ENCODE measurements around the gene ARID1A.
A peak's percentile ranks its signal among the peaks of the same experiment; 100 is the strongest.
"Not testable (repeated sequence)": the region's sequence is repeated elsewhere in the genome, so short reads cannot be mapped to it uniquely, and the experiment has no call there.

ARID1A gene

DNA sequence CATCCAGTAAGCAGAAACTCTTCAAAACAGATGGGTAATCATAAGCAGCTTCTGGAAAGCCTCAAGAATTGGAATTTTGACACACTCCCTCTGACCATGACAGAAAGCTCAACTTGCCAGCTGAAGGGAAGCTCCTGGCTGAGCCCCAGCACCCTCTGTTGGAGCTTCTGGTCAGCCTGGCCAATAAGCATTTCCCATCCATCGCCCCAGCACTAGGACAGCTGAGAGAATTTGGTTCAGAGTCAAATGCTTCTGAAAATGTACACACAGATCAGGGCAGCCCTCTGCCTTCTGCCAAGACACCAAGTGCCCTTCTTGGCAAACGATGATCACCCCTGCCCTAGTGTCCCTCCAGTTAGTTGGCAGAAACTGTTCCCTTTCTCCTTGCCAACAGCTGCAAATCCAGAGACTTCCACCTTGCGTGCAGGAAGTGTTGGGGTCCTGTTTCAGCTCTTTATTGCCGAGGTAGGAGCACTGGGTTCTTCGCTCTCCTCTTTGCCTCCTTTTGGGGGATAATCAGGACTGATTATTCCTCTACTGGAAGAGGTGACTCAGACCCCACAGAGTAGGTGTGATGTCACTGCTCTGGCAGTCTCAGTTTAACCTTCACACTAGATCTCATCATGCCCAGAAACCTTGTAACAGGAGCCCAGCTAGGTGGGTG is 103.8 kb downstream of the ARID1A start:
- peak; percentile 42 to 71 for DNase-seq
- Histone ChIP-seq H3K4me1 (peaks cover 0 to 25% (median 16%) of the 10 kb centered on the region in 4 donors), H3K9me3 (no peaks in the 10 kb centered on the region), H3K36me3 (peaks cover 6 to 12% (median 7%) of the 10 kb centered on the region in 3 donors), H3K27me3 (no peaks in the 10 kb centered on the region), H3K27ac (peak overlapping the region; percentile 32 to 40), H3K4me3 (peak overlapping the region in 1 of 2 donors; percentile 7)
- TF ChIP-seq CTCF (IDR thresholded peaks at IDR 0.05) = no peak
- intact Hi-C loops (cut with DNase I; ENCODE audit: low total_unique reads) = no loop called here

DNA sequence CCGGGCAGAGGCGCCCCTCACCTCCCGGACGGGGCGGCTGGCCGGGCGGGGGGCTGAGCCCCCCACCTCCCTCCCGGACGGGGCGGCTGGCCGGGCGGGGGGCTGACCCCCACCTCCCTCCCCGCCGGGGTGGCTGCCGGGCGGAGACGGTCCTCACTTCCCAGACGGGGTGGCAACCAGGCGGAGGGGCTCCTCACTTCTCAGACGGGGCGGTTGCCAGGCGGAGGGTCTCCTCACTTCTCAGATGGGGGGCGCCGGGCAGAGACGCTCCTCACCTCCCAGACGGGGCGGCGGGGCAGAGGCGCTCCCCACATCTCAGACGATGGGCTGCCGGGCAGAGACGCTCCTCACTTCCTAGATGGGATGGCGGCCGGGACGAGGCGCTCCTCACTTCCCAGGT is 108.1 kb downstream of the ARID1A start:
- H3K9me3 ChIP-seq; H3K4me3 ChIP-seq; H3K27me3 ChIP-seq; H3K36me3 ChIP-seq; DNase-seq; H3K27ac ChIP-seq; intact Hi-C loops (cut with DNase I; ENCODE audit: low total_unique reads): not testable (repeated sequence)
- H3K4me1 ChIP-seq = peaks cover 0 to 21% (median 14%) of the 10 kb centered on the region in 4 donors

DNA sequence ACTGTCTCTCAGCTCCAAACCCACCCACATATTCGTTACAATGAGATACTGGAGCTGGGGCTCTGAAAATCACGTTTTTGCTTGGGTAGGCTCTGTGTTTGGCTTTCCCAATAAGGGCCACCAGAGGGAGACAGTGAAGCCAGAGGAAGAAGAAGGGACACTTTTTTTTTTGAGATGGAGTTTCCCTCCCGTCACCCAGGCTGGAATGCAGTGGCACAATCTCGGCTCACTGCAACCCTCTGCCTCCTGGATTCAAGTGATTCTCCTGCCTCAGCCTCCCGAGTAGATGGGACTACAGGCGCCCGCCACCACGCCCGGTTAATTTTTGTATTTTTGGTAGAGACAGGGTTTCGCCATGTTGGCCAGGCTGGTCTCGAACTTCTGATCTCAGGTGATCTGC is 114.3 kb downstream of the ARID1A start:
- H3K4me3 ChIP-seq; H3K27ac ChIP-seq; H3K9me3 ChIP-seq; intact Hi-C loops (cut with DNase I; ENCODE audit: low total_unique reads); H3K36me3 ChIP-seq; H3K27me3 ChIP-seq; H3K4me1 ChIP-seq: not testable (repeated sequence)
- peak; percentile 69 to 74 for DNase-seq
- peak; percentile 58 to 70 for TF ChIP-seq CTCF (IDR thresholded peaks at IDR 0.05)

DNA sequence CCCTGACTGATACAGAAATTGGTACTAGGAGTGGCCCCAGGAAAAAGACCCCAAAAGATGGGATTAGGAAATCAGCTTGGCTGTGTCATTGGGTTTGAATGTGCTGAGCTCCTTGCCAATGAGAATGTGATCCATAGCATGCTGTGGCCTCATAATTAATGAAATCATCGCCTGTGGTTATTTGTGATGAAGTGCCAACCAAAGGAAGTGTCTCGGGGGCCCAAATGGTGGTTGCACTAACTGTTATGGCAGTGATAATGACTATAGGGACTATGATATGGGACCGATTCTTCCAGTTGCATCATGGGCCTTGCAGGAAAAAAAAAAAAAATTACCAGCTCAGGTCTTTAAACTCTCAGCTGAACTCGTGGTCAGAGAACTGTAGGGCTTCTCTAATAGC is 115.2 kb downstream of the ARID1A start:
- Histone ChIP-seq H3K36me3 (no peaks in the 10 kb centered on the region), H3K9me3 (no peaks in the 10 kb centered on the region), H3K4me3 (no peak overlapping the region), H3K27me3 (no peaks in the 10 kb centered on the region), H3K27ac (no peak overlapping the region), H3K4me1 (no peaks in the 10 kb centered on the region)
- intact Hi-C loops (cut with DNase I; ENCODE audit: low total_unique reads) = no loop called here
- no peak for DNase-seq
- TF ChIP-seq CTCF (IDR thresholded peaks at IDR 0.05) = no peak

GRCh38 chr1:26811708-26812107 is 115.9 kb downstream of the ARID1A start:
- intact Hi-C loops (cut with DNase I; ENCODE audit: low total_unique reads) = no loop called here
- Histone ChIP-seq H3K27ac (no peak overlapping the region), H3K36me3 (no peaks in the 10 kb centered on the region), H3K9me3 (no peaks in the 10 kb centered on the region), H3K4me3 (no peak overlapping the region), H3K27me3 (no peaks in the 10 kb centered on the region), H3K4me1 (no peaks in the 10 kb centered on the region)
- no peak for DNase-seq
- no peak for TF ChIP-seq CTCF (IDR thresholded peaks at IDR 0.05)

- no peaks in the 10 kb centered on the region for H3K27me3 ChIP-seq
- H3K4me1 ChIP-seq = no peaks in the 10 kb centered on the region
- H3K9me3 ChIP-seq = no peaks in the 10 kb centered on the region
- no peak overlapping the region for H3K27ac ChIP-seq
- intact Hi-C loops (cut with DNase I; ENCODE audit: low total_unique reads) = no loop called here
- no peaks in the 10 kb centered on the region for H3K36me3 ChIP-seq
- DNase-seq = no peak
- no peak for TF ChIP-seq CTCF (IDR thresholded peaks at IDR 0.05)
- no peak overlapping the region for H3K4me3 ChIP-seq
Observed at GRCh38 chr1:26814377-26814776, 118.6 kb downstream of the ARID1A start.
